OCI-LY3 (cell line): ENCODE results near the gene RRAD.

ENCODE experiments used
- H2AFZ ChIP-seq: fragments of 200-600, 300-600 bp; shearing (Covaris generic); 2 replicates; pipeline ENCODE4 v1.6.0; 2014; ENCODE audit warnings: antibody characterized with exemption, low read depth, low read length
- H3K27ac ChIP-seq: fragments of 200-600, 300-600 bp; sonication (generic); 2 replicates; pipeline ENCODE4 v1.5.1; 2014; ENCODE audit warnings: mild to moderate bottlenecking, low read length, moderate library complexity, mixed read lengths
- H3K27me3 ChIP-seq: fragments of 200-600, 300-600 bp; sonication (generic); 2 replicates; pipeline ENCODE4 v1.6.1; 2014; ENCODE audit warnings: low read depth, low read length, mixed read lengths
- H3K36me3 ChIP-seq: fragments of 200-600, 300-600 bp; sonication (generic); replicated peaks from 2 replicates; pipeline ENCODE3; 2014; ENCODE audit warnings: low read depth, low read length, mixed read lengths
- H3K4me1 ChIP-seq: fragments of 300-600, 200-600 bp; sonication (generic); 2 replicates; pipeline ENCODE4 v1.6.1; 2014; ENCODE audit warnings: low read length, mixed read lengths
- H3K4me2 ChIP-seq: fragments of 200-600, 300-600 bp; sonication (generic); 2 replicates; pipeline ENCODE4 v1.6.1; 2014; ENCODE audit warnings: low read length, mixed read lengths
- H3K4me3 ChIP-seq: fragments of 300-600, 200-600 bp; sonication (generic); 2 replicates; pipeline ENCODE4 v1.5.1; 2014; ENCODE audit warnings: antibody characterized with exemption, mild to moderate bottlenecking, low read length, moderate library complexity
- H3K79me2 ChIP-seq: fragments of 300-600, 200-600 bp; shearing (Covaris generic); 2 replicates; pipeline ENCODE4 v1.6.1; 2014; ENCODE audit warnings: mild to moderate bottlenecking, low read length, mixed read lengths
- H3K9ac ChIP-seq: fragments of 300-600, 200-600 bp; shearing (Covaris generic); 2 replicates; pipeline ENCODE4 v1.6.0; 2014; ENCODE audit warnings: mild to moderate bottlenecking, low read length, moderate library complexity
- H3K9me3 ChIP-seq: fragments of 200-600, 300-600 bp; shearing (Covaris generic); 2 replicates; pipeline ENCODE4 v1.6.1; 2014; ENCODE audit warnings: low read length, mixed read lengths; ENCODE audit not compliant: insufficient read depth
- H4K20me1 ChIP-seq: fragments of 200-600, 300-600 bp; sonication (generic); 2 replicates; pipeline ENCODE4 v1.6.1; 2016; ENCODE audit warnings: low read length, mixed read lengths; ENCODE audit not compliant: insufficient read depth
- CTCF ChIP-seq: fragments of 200-600, 300-600 bp; sonication (generic); IDR thresholded peaks from 2 replicates; pipeline ENCODE4 v1.5.1; 2014; ENCODE audit warnings: antibody characterized with exemption, low read length, low read depth
- EZH2phosphoT487 ChIP-seq: fragments of 200-600 bp; shearing (Covaris generic); IDR thresholded peaks from 2 replicates; pipeline ENCODE4 v1.6.1; 2018; ENCODE audit warnings: antibody characterized with exemption, mixed run types, low read depth

The RRAD gene

GRCh38 chr16:66873685-66874055 is 51.7 kb downstream of the RRAD start:
- H3K9me3 ChIP-seq = no peaks in the 10 kb centered on the region
- no peak overlapping the region for H2AFZ ChIP-seq
- peak overlapping the region; percentile 80; the same call in 1 of the 2 replicates for H3K4me3 ChIP-seq
- peak overlapping the region; percentile 61; the same call in 1 of the 2 replicates for H3K9ac ChIP-seq
- H3K79me2 ChIP-seq = no peaks in the 10 kb centered on the region
- H3K27ac ChIP-seq = no peak overlapping the region
- no peak for TF ChIP-seq EZH2phosphoT487
- no peak for TF ChIP-seq CTCF
- no peaks in the 10 kb centered on the region for H4K20me1 ChIP-seq
- H3K36me3 ChIP-seq = no peaks in the 10 kb centered on the region
- H3K4me1 ChIP-seq = peaks cover 12% of the 10 kb centered on the region; the same call in 1 of the 2 replicates
- H3K27me3 ChIP-seq = peaks cover 5% of the 10 kb centered on the region; the same call in 1 of the 2 replicates
- peak overlapping the region; percentile 100 for H3K4me2 ChIP-seq

DNA sequence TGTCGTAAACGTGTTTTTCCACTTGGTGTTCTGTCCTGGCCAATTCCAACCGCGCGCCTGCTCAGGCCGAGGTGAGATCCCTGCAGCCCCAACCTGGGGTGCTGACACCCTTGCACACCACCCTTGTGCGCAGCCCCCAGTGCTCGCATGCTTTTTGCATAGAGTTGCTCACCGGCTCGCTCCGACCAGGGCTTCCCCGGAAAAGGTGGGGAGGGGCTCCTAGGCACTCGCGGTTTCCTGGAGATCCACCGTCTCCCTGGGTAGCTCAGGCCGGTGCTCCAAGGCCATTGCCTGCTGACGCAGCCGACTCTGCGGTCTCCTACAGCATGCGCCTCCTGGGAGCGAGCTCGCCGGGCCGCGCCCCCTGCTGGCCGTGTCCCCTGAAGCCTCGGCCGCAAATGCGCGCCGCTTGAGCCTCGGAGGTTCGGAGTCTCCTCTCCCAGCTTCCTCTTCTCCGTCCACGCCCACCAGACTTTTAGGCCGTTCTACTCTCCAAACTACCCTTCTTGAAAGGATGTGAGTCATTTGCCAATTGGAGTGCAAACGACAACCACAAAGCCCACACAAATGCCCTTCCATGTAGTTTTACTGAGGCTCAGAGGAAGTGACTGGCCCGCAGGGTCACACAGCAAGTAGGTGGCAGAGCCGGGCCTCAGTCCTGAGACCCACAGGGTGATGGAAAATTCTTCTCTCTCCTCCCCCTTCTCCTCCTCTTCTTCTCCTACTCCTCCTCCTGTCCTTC is 52.2 kb downstream of the RRAD start:
- Histone ChIP-seq H3K4me1 (peaks cover 6% of the 10 kb centered on the region; the same call in 1 of the 2 replicates), H3K27me3 (peaks cover 5% of the 10 kb centered on the region; the same call in 1 of the 2 replicates), H2AFZ (peak overlapping the region; percentile 83), H3K4me3 (peak overlapping the region; percentile 80), H3K27ac (no peak overlapping the region), H3K4me2 (peak overlapping the region; percentile 100), H3K9ac (peak overlapping the region; percentile 61), H3K9me3 (no peaks in the 10 kb centered on the region), H4K20me1 (no peaks in the 10 kb centered on the region), H3K36me3 (no peaks in the 10 kb centered on the region), H3K79me2 (no peaks in the 10 kb centered on the region)
- TF ChIP-seq CTCF = peak; percentile 95
- no peak for TF ChIP-seq EZH2phosphoT487

- Histone ChIP-seq H3K79me2 (no peaks in the 10 kb centered on the region), H3K4me1 (peaks cover 4% of the 10 kb centered on the region; the same call in 1 of the 2 replicates), H4K20me1 (no peaks in the 10 kb centered on the region), H2AFZ (peak overlapping the region; percentile 83), H3K36me3 (no peaks in the 10 kb centered on the region), H3K27ac (no peak overlapping the region), H3K9ac (peak overlapping the region; percentile 43; the same call in 1 of the 2 replicates), H3K9me3 (no peaks in the 10 kb centered on the region), H3K4me3 (peak overlapping the region; percentile 80), H3K4me2 (peak overlapping the region; percentile 100), H3K27me3 (peaks cover 5% of the 10 kb centered on the region; the same call in 1 of the 2 replicates)
- TF ChIP-seq EZH2phosphoT487 (no peak), CTCF (no peak)
Observed at GRCh38 chr16:66872559-66872942, 52.8 kb downstream of the RRAD start.

GRCh38 chr16:66871840-66872239 is 53.5 kb downstream of the RRAD start:
- no peaks in the 10 kb centered on the region for H3K36me3 ChIP-seq
- no peaks in the 10 kb centered on the region for H3K9me3 ChIP-seq
- H2AFZ ChIP-seq = no peak overlapping the region
- H3K79me2 ChIP-seq = no peaks in the 10 kb centered on the region
- H3K27me3 ChIP-seq = peaks cover 5% of the 10 kb centered on the region; the same call in 1 of the 2 replicates
- no peak overlapping the region for H3K9ac ChIP-seq
- H3K27ac ChIP-seq = no peak overlapping the region
- TF ChIP-seq CTCF (no peak), EZH2phosphoT487 (no peak)
- no peak overlapping the region for H3K4me3 ChIP-seq
- H3K4me1 ChIP-seq = peaks cover 4% of the 10 kb centered on the region; the same call in 1 of the 2 replicates
- no peaks in the 10 kb centered on the region for H4K20me1 ChIP-seq
- no peak overlapping the region for H3K4me2 ChIP-seq
